CD14-positive monocyte (primary cell): ENCODE results near the gene PFAS. TPM values are rescaled to one million over a fixed set of nuclear protein-coding genes. Genes with fewer than 3 reads are reported as not detected.
A peak's percentile ranks its signal among the peaks of the same experiment; 100 is the strongest.

Experiments used
- DNase-seq, 3 donors: peaks; one replicate each; pipeline ENCODE4 v3.0.0-alpha.2; 2011 to 2022
- H2AFZ ChIP-seq: 2 replicates; pipeline ENCODE4 v1.6.0; 2012; ENCODE audit warnings: mild to moderate bottlenecking, low read depth, low read length, inconsistent platforms; ENCODE audit not compliant: insufficient read depth, poor library complexity, severe bottlenecking
- H3K27ac ChIP-seq, 2 donors: 1 replicate in 1 of 2; 2 replicates in 1 of 2; pipeline ENCODE4 v1.5.1; 2012 to 2013; ENCODE audit warnings: low read length in 2 of 2, control low read depth in 1 of 2, inconsistent platforms in 1 of 2, low read depth in 1 of 2, mild to moderate bottlenecking in 1 of 2
- H3K27me3 ChIP-seq, 2 donors: one replicate each; pipeline versions ENCODE4 v1.6.0 to v1.6.1; 2011 to 2013; ENCODE audit warnings: low read length in 2 of 2; ENCODE audit not compliant: control insufficient read depth in 2 of 2, insufficient read depth in 2 of 2
- H3K36me3 ChIP-seq, 2 donors: replicated peaks in 1 of 2; 1 replicate in 1 of 2; 2 replicates in 1 of 2; pipeline versions ENCODE4 v1.5.1 to v1.6.1; 2012 to 2013; ENCODE audit warnings: low read length in 2 of 2, control low read depth in 1 of 2, inconsistent platforms in 1 of 2, mild to moderate bottlenecking in 1 of 2; ENCODE audit not compliant: insufficient read depth in 2 of 2, control insufficient read depth in 1 of 2
- H3K4me1 ChIP-seq, 2 donors: 1 replicate in 1 of 2; 2 replicates in 1 of 2; pipeline versions ENCODE4 v1.5.1 to v1.6.1; 2012 to 2013; ENCODE audit warnings: low read length in 2 of 2, control low read depth in 1 of 2, inconsistent platforms in 1 of 2, mild to moderate bottlenecking in 1 of 2, moderate library complexity in 1 of 2; ENCODE audit not compliant: insufficient read depth in 2 of 2, control insufficient read depth in 1 of 2
- H3K4me2 ChIP-seq: replicated peaks from 2 replicates; pipeline ENCODE3; 2012; ENCODE audit warnings: low read length, moderate library complexity, mild to moderate bottlenecking; ENCODE audit not compliant: poor library complexity, severe bottlenecking; ENCODE audit errors: extremely low read depth
- H3K4me3 ChIP-seq, 3 experiments: fragments of 200-600 bp in 1 of 3; sonication (generic) in 1 of 3; replicated peaks in 1 of 3; 1 replicate in 2 of 3; 2 replicates in 1 of 3; pipeline ENCODE4 v1.5.1; 2011 to 2013; ENCODE audit warnings: low read length in 3 of 3, mild to moderate bottlenecking in 3 of 3, control low read depth in 2 of 3, low read depth in 2 of 3, inconsistent platforms in 1 of 3, moderate library complexity in 1 of 3
- H3K79me2 ChIP-seq: 2 replicates; pipeline ENCODE4 v1.6.0; 2012; ENCODE audit warnings: mild to moderate bottlenecking, control low read depth, inconsistent platforms, low read length, moderate library complexity; ENCODE audit not compliant: insufficient read depth
- H3K9ac ChIP-seq: 2 replicates; pipeline ENCODE4 v1.6.0; 2017; ENCODE audit warnings: low read length, mild to moderate bottlenecking; ENCODE audit not compliant: insufficient read depth, poor library complexity, severe bottlenecking
- H3K9me3 ChIP-seq, 2 donors: replicated peaks in 1 of 2; 1 replicate in 1 of 2; 2 replicates in 1 of 2; pipeline versions ENCODE4 v1.5.1 to v1.6.1; 2012 to 2013; ENCODE audit warnings: low read length in 2 of 2, control low read depth in 1 of 2; ENCODE audit not compliant: control insufficient read depth in 1 of 2, insufficient read depth in 1 of 2
- H4K20me1 ChIP-seq: 2 replicates; pipeline ENCODE4 v1.6.0; 2012; ENCODE audit warnings: mild to moderate bottlenecking, low read length, control low read depth, moderate library complexity; ENCODE audit not compliant: insufficient read depth
- H3K27ac Mint-ChIP-seq, 7 donors: one replicate each; pipeline ENCODE4 v1.8.0; 2020; ENCODE audit warnings: mild to moderate bottlenecking in 7 of 7, mixed read lengths in 7 of 7, moderate library complexity in 6 of 7, inconsistent platforms in 2 of 7
- H3K27me3 Mint-ChIP-seq, 3 donors: one replicate each; pipeline ENCODE4 v1.8.0; 2021 to 2022; ENCODE audit warnings: low read depth in 3 of 3, mild to moderate bottlenecking in 3 of 3, mixed read lengths in 3 of 3, moderate library complexity in 3 of 3, inconsistent platforms in 1 of 3
- H3K36me3 Mint-ChIP-seq, 2 donors: one replicate each; pipeline ENCODE4 v1.8.0; 2020; ENCODE audit warnings: mixed read lengths in 2 of 2, inconsistent platforms in 1 of 2, mild to moderate bottlenecking in 1 of 2
- H3K4me1 Mint-ChIP-seq: one replicate; pipeline ENCODE4 v1.8.0; 2020; ENCODE audit warnings: mild to moderate bottlenecking, mixed read lengths
- H3K4me3 Mint-ChIP-seq, 2 donors: one replicate each; pipeline ENCODE4 v1.8.0; 2020; ENCODE audit warnings: mild to moderate bottlenecking in 2 of 2, mixed read lengths in 2 of 2, moderate library complexity in 1 of 2
- H3K9me3 Mint-ChIP-seq, 7 donors: one replicate each; pipeline ENCODE4 v1.8.0; 2020 to 2022; ENCODE audit warnings: mixed read lengths in 7 of 7, mild to moderate bottlenecking in 6 of 7, moderate library complexity in 6 of 7, inconsistent platforms in 2 of 7
- whole genome bisulfite sequencing: methylation state at CpG from one replicate; pipeline ENCODE4 v1.1.5; 2013; ENCODE audit warnings: missing lambda C conversion rate; ENCODE audit not compliant: insufficient coverage; 5-methylcytosine and 5-hydroxymethylcytosine counted together
- intact Hi-C, 2 donors: fragments of 100-400 bp; cut with micrococcal nuclease; formaldehyde crosslinking; loops; one replicate each; pipeline versions ENCODE4 v1.15.0 to v1.15.1; 2023
- polyA plus RNA-seq, 3 donors: library from polyadenylated mRNA; depleted of rRNA in 1 of 3; unstranded in 2 of 3; stranded (reverse) in 1 of 3; fragments of 300-500 nt in 2 of 3; fragments of >200 nt in 1 of 3; fragmentation: Illumina TruSeq in 2 of 3; gene quantifications; 1 replicate in 2 of 3; 2 replicates in 1 of 3; pipeline ENCODE4 v1.2.3, GENCODE V29; 2012 to 2021
- TF ChIP-seq, protein P1 (sequence below): fragments of 200-600 bp; IDR thresholded peaks from one replicate; pipeline ENCODE4 v1.8.0; 2022; ENCODE audit warnings: antibody characterized with exemption, mild to moderate bottlenecking

Gene PFAS
- polyA plus RNA-seq, 3 donors, result 4.1 to 12.8 (median 4.4) TPM

- WGBS, result 0% methylated on average over 48 of the region's 49 CpGs
- Mint-ChIP-seq H3K36me3 (peaks cover 31 to 34% of the 10 kb centered on the region in 2 donors), H3K27me3 (peaks cover 0 to 5% (median 0%) of the 10 kb centered on the region in 3 donors), H3K4me1 (peaks cover 48% of the 10 kb centered on the region), H3K27ac (peak overlapping the region; percentile 98 to 99 (median 98)), H3K9me3 (peaks cover 0 to 3% (median 0%) of the 10 kb centered on the region in 7 donors), H3K4me3 (peak overlapping the region; percentile 96 to 98)
- Histone ChIP-seq H3K27ac (peak overlapping the region; percentile 93 to 94), H4K20me1 (peaks cover 17% of the 10 kb centered on the region), H3K36me3 (peaks cover 14 to 29% of the 10 kb centered on the region in 2 donors), H3K9me3 (no peaks in the 10 kb centered on the region), H3K27me3 (no peaks in the 10 kb centered on the region), H3K4me2 (peak overlapping the region; percentile 84), H3K9ac (peak overlapping the region; percentile 88), H3K4me1 (peaks cover 35 to 47% of the 10 kb centered on the region in 2 donors), H2AFZ (peak overlapping the region; percentile 84), H3K4me3 (peak overlapping the region; percentile 74 to 96 (median 93)), H3K79me2 (peaks cover 34% of the 10 kb centered on the region)
- intact Hi-C loops, result loop anchor here (2.0 to 5.0 kb wide), 6 partner anchors 24 to 105 kb away; partner anchors contain the start of genes ALOXE3 (in 1 of the 2), BORCS6 (in 1 of the 2), CTC1 (in 1 of the 2) and PFAS (in 1 of the 2)
- peak; percentile 90 to 93 (median 93) for DNase-seq
- TF ChIP-seq, protein P1, sequence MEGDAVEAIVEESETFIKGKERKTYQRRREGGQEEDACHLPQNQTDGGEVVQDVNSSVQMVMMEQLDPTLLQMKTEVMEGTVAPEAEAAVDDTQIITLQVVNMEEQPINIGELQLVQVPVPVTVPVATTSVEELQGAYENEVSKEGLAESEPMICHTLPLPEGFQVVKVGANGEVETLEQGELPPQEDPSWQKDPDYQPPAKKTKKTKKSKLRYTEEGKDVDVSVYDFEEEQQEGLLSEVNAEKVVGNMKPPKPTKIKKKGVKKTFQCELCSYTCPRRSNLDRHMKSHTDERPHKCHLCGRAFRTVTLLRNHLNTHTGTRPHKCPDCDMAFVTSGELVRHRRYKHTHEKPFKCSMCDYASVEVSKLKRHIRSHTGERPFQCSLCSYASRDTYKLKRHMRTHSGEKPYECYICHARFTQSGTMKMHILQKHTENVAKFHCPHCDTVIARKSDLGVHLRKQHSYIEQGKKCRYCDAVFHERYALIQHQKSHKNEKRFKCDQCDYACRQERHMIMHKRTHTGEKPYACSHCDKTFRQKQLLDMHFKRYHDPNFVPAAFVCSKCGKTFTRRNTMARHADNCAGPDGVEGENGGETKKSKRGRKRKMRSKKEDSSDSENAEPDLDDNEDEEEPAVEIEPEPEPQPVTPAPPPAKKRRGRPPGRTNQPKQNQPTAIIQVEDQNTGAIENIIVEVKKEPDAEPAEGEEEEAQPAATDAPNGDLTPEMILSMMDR, result no peak
Measured at GRCh38 chr17:8222630-8223355, 26.3 kb upstream of the PFAS start.

DNA sequence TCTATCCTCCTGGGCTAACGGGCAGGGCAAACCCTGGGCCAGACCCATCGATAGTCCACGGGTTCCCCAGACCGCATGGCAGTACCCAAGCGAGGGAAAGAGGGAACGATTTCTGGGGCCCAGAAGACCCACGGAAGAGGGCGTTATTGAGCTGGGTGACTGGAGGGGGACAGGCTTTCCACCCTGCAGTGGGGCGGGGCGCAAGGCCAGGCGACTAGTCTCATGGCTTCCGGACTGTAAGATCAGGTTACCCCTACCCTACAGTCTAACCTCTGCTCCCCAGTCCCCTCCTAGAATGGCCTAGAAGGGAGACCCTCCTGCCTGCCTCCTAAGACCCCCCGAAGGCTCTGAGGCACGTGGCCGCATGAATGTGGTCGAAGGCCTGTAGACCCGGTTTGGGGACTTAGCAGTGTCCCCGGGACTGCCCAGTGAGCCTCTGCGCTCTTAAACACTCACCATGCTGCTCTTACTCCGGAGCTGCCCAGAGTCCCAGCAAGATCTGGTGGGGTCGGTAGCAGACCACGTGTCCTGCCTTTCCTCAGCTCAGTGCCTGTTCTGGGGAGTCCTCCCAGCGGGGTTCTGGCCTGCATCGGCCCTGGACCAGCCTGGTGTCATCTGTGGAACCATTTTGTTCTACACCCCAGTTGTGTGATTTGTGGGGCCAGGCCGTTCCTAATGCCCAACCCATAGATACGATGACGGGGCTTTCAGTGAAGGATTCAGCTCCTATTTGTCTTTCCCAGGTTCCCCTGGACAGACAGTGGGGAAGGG lies 25.5 kb upstream of the PFAS start:
- 21% methylated on average over 13 of the region's 27 CpGs for WGBS
- TF ChIP-seq, protein P1, result peak; percentile 24

More for the DNA sequence above, 25.5 kb upstream of the PFAS start:
- no peaks in the 10 kb centered on the region for H3K27me3 ChIP-seq
- H3K36me3 ChIP-seq, result peaks cover 18 to 29% of the 10 kb centered on the region in 2 donors
- intact Hi-C loops, result loop anchor here (2.0 to 5.0 kb wide), 6 partner anchors 23 to 106 kb away; partner anchors contain the start of genes ALOXE3 (in 1 of the 2), BORCS6 (in 1 of the 2), CTC1 (in 1 of the 2) and PFAS (in 1 of the 2)
- H3K4me3 ChIP-seq, result peak overlapping the region; percentile 74 to 96 (median 93)
- peaks cover 18% of the 10 kb centered on the region for H4K20me1 ChIP-seq
- H3K4me3 Mint-ChIP-seq, result peak overlapping the region; percentile 96 to 98
- peak; percentile 51 to 71 (median 57) for DNase-seq
- peak overlapping the region; percentile 84 for H3K4me2 ChIP-seq
- H3K27ac Mint-ChIP-seq, result peak overlapping the region; percentile 98 to 99 (median 98)
- H3K4me1 Mint-ChIP-seq, result peaks cover 48% of the 10 kb centered on the region
- H3K9me3 ChIP-seq, result no peaks in the 10 kb centered on the region
- peak overlapping the region; percentile 88 for H3K9ac ChIP-seq
- H3K27me3 Mint-ChIP-seq, result peaks cover 0 to 5% (median 0%) of the 10 kb centered on the region in 3 donors
- peaks cover 0 to 3% (median 0%) of the 10 kb centered on the region in 7 donors for H3K9me3 Mint-ChIP-seq
- peaks cover 34 to 39% of the 10 kb centered on the region in 2 donors for H3K36me3 Mint-ChIP-seq
- H3K79me2 ChIP-seq, result peaks cover 34% of the 10 kb centered on the region
- H3K4me1 ChIP-seq, result peaks cover 35 to 47% of the 10 kb centered on the region in 2 donors
- peak overlapping the region; percentile 93 to 94 for H3K27ac ChIP-seq
- peak overlapping the region; percentile 82 for H2AFZ ChIP-seq
